GM19023 (cell line): Measurements from ENCODE around the gene GLDN.
"Not testable (repeated sequence)": the region's sequence is repeated elsewhere in the genome, so short reads cannot be mapped to it uniquely, and the experiment has no call there.

ENCODE experiments used
- ATAC-seq: cut with Tn5 transposase; IDR thresholded peaks from one replicate; pipeline ENCODE4 v1.9.1; 2021; ENCODE audit warnings: mild to moderate bottlenecking, moderate library complexity; ENCODE audit not compliant: unreplicated experiment

GLDN gene

DNA sequence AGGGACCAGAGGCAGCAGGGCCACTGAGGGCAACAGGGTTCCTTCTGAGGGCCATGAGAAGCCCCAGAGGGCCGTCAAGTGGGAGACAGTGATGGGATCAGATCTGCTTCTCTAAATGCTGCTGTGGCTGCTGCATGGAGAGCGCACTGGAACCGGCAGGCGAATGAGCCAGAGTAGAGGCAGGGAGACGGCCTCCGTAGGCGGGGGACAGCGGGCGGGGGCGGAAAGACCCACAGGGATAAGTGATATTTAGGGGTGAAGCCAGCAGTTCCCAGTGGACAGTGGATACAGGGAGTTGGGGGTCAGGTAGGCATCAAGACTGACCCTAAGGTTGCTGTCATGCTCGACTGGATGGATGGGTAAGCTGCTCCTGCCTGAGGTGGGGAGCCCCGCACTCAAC lies 45.0 kb downstream of the GLDN start:
- ATAC-seq: no peak

DNA sequence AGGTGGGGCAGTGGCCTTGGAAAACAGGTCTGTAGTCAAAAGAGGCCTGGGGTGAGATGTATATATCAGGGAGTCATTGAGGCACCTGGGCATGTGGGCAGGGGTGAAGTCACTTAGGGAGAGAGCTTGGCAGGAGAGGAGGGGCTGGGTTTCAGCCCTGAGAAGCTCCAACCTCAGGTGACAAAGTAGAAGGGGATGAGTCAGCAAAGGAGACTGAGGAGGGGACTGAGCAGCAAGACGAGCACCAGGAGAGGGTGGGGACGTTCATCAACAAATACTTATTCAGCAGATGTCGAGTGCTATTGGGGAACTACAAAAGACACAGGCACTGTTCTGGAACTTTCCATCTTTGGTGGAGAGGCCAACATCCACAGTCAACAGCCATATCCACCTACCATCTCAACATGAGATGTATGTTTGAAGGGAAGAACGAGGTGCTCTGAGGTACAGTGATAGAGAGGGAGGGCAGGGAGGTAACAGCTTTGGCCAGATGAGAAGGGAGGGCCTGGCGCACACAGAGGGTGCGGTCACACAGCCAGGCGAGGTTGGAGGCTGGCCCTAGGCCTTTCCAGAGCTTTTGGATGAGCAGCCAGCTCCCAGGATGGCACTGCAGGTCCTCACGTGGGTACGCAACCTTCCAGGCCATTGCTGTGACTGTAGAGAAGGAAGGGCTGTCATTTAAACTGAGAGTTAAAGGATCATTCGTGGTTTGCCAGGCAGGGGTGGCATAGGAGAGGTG lies 45.7 kb downstream of the GLDN start:
- no peak for ATAC-seq

DNA sequence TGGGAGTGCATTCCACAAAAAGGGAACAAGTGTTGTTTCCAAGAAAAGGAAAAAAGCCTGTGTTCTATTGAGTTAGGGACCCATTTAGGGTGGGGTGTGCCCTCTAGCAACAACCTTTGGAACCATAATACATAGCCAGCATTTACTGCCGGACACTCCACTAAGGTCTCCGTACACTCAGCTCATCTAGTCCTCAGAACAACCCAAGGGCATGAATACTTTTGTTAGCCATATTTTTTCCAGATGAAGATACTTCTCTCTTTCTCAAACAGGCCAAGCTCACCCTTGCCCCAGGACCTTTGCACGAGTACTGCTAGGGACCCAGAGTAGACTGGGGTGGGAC lies 46.2 kb downstream of the GLDN start:
- ATAC-seq: no peak

DNA sequence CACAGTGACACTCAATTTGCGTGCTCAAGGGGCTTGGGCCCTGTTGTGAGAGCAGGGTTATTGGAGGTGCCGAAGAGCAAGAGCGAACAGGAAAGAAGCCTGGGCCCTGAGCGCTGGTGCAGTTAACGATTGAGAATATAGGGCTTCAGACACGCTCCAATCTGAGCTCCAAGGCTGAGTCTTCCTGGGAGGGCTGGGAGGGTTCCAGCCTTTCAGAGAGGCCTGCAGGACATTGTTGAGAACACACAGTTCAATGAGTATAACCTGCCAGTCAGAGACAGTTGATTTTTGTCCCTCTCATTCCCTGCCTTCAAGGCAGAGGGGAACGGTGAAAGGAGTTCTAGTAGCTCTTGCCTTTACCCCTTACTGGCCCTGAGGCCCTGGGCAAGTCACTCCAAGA lies 47.3 kb downstream of the GLDN start:
- no peak for ATAC-seq

DNA sequence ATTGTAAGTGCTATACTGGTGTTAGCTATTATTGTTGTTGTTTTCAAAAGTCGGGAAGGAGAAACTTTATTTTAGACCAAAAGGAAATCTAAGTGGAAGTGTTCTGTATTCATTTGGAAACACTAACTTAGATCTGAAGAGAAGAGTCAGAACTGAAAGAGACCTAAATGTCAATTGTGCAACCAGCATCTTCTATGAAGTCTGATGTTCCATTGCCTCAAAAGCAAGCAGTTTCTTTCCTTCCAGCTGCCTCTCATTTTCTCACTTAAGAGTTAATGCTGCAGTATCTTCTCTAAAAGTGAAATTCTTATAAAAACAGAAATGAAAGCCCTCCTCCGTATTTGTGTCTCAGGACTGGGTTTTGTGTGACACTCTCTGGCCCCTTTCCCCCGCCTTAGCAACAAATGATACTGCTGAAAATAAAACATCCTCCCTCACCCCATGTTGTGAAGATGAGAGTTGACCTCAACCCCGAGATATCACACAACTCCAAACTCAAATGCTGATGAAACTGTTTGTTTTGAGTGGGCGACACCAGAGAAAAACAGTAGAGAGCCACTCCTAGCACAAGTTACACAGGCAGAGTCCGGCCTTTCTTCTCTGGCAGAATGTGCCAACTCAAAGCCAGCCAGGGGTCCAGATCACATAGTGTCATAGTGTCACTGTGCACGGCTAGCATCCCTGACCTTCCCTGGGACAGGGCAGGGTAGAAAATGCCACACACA lies 48.9 kb downstream of the GLDN start:
- ATAC-seq: no peak

DNA sequence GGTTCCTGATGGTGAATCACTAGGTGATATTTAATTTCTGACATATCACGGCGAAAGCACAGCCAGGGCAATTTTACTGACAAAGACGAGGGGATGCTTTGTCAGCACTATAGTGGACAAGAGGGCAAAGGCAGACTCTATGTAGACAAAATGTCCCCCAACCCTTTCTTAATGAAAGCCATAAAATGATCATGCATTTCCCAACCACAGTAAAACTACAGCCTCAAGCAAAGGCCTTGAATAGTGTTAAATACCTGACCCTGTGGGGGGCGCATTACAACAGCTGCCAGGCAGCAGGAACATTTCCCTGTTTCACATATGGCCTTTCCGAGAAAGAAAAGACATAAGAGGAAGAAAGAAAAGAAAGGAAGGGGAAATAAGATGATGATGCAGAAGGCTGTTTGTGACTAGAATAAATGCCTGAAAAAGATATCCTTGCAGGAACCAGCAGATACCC lies 49.5 kb downstream of the GLDN start:
- no peak for ATAC-seq

DNA sequence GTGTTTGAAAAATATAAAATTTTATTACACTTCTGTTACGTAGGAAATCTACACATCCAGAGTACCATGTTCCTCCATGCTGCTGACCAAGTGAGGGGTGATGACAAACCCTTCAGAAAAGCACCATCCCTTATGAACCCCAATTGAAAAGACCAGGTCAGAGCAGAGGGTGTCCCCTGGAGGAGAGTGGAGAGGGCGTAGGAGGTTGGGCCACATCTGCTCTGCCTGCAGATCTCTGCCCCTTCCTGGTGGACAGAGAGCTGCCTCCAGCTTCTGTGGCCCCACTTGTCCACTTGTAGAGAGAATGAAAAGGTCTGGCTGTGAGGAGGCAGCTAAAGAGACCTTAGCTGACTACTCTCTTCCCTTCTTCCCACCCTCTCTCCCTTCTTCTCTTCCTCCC lies 55.5 kb downstream of the GLDN start:
- ATAC-seq: no peak

DNA sequence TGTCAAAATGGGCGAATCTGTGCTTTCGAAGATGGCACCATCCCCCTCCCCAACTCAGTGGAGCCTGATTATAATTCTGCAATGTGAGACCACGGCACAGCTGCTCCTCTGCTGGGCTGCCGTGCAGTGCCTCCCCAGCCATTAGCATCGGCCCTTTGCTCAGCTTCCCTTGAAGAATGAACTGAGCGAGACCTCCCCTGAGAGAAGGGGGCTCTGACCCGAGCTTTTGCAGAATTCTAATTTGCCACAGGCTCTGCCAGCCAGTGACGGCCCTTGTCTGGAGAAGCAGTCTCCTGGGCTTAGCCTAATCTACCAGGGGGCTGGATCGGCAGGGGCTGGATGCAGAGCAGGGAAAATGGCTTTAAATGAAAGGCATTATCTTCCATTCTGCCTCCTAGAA lies 57.2 kb downstream of the GLDN start:
- ATAC-seq: no peak

DNA sequence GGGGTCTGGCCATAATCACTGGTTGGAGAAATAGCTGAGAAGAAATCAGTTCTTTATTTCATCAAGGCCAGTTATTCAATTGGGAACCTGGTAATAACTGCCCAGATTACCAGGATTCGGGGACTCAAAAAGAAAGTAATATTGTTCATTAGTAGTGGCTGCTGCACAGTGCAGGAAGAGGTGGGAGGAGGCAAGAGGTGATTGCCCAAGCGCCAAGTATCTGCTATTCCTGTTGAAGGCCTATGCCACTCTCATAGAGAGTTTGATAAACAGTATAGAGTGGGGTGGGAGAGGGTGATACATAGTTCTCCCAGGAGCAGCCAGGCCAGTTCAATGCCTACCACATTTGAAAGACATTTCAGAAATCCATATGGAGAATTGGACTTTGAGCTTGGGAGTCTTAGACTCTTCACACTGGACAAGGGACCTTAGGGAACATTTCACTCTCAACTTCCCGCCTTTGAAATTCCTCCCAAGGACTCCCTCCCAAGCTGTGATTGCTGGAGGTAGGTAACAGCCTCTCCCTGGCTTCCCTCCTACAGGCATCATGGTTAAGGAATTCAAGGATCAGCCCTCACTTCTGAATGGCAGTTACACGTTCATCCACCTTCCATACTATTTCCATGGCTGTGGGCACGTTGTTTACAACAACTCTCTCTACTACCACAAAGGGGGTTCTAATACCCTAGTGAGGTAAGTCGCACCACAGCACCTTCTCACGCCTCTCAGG lies 59.8 kb downstream of the GLDN start:
- no peak for ATAC-seq

DNA sequence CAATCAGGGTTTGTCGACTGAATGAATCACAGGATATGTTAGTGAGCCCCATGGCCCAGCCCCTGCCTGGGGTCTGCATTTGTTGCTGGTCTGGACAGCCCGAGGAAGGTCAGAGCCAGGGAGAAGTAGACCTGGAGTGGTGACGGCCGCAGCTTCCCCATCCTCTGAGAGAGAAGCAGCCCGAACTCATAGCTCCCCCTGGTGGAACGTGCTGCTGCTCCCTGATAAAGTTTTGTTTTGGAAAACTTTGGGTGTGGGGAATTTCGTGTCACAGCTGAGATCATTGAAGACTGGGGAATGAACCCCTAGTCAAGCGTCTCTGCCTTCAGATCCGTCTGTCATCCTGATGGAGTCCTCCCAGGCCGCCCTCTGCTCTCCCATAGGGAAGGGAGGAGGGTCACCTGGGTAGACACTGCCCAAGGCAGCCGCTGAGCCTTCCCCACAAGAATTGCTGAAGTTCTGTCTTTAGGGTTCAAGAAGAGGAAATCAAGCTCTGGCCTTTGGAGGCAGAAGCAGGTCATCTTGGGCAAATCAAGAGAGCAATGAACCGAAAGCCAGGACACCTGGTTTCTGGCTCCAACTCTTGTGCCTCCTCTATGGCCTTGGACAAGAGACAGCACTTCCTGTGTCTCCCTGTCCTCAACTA lies 60.5 kb downstream of the GLDN start:
- ATAC-seq: no peak

DNA sequence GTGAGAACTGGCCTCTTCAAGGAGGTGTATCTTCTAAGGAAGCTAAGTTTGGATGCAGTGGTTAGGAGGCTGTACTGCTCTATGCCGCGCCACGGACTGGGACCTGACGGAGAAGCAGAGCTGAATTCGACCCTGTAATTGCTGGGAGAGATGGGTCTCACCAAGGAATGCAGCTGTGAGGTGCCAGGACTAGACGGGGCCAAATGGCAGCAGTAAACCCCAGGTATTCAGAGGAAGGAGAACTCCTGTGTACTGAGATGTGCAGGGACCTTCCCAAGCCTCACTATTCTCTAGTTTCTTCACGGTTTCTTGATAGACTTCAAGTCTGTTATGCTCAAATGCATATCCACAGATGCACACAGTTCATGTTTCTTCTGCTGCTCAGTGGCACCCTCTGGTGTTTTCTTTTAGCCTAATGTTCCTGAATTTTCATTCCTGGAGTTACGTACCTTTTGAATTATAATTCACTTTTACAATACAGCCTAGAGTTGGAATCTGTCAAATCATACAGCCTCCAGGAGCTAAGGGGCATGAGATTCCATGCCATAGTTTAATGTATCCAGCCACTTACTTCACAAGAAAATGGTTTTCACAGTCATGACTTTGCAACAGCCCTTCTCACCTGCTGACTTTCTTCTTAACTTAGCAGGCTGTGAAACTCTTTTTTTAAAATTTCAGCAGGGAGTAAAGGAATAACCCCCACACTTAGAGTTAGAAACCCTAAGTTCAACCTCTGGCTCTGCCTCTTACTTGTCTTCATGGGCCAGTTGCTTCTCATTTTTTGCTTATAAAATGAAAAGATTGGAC lies 61.8 kb downstream of the GLDN start:
- ATAC-seq: no peak

DNA sequence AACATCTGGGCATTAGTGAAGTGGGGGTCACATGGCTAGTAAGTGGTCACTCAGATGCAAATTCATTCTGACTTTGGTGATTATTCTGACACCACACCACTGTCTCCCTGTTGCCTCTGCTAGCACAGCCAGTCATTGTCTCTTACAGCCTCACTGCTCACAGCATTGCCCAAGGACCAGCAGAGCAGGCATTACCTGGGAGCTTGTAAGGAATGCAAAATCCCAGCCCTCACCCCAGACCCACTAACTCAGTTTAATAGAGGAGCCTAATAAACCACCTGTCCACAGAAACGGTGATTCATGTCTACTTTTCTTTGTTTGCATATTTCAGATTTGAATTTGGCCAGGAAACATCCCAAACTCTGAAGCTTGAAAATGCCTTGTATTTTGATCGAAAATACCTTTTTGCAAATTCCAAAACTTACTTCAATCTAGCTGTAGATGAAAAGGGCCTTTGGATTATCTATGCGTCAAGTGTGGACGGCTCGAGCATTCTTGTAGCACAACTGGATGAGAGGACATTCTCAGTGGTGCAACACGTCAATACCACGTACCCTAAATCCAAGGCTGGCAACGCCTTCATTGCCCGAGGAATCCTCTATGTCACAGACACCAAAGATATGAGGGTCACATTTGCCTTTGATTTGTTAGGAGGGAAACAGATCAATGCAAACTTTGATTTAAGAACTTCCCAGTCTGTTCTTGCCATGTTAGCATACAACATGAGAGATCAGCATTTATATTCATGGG lies 62.7 kb downstream of the GLDN start:
- no peak for ATAC-seq

DNA sequence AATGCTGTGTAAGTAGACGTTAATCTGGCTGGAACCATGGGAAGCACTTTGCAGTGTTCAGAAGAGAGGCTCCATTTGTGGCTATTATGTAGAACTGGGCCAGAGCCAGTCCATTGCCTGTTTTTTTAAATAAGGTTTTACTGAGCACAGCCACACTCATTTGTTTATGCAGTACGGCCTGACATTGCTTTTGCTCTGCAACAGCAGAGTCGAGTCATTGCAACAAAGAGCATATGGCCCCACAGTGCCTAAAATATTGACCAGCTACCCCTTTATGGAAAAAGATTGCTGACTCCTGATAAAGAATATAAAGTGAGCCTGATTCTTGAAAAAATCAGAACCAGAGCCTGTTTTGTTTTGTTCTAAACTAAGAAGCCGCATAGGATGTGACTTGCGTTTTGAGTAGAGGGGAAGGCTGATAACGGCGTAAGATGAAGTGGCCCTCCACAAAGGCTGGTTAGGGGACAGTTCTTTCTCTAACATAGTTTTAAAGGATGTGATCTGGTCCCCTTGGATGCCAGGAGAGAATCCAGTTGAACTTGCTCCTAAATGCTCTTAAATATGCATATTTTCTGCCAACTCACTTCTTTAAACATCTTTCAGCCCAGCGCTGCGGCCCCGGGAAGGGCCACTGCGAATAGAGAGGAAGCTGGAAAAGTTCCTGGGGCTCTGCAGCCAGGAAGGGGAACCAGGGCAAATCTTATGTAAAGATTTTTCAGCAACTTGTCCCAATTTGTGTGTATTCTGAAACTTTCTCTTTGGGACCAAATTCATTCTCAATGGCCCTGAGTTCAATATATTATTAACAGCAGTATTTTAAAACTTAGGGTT lies 64.5 kb downstream of the GLDN start:
- no peak for ATAC-seq

DNA sequence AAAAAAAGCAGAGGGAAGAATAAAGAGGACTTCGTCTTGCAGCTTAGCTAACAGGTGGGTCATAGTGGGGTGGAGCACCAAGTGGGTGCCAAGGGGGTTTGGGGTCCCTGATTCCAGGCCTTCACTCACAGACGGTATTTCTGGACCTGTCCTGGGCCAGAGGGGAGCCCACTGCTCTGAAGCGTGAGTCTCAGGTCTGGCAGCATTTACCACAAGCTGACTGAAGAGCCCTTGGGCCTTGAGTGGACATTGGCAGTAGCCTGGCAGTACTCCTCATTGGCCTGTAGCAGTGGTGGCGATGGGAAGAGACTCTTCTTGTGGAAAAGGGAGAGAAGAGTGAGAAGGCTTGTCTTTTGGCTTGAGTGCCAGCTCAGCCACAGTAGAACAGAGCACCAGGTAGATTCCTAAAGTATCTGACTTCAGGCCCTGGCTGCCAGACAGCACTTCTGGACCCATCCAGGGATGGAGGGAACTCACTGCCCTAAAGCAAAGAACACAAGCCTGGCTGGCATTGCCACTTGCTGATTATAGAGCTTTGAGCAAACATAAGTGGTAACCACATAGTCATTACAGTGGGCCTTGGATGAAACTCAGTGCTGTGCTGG lies 72.9 kb downstream of the GLDN start:
- ATAC-seq: no peak

DNA sequence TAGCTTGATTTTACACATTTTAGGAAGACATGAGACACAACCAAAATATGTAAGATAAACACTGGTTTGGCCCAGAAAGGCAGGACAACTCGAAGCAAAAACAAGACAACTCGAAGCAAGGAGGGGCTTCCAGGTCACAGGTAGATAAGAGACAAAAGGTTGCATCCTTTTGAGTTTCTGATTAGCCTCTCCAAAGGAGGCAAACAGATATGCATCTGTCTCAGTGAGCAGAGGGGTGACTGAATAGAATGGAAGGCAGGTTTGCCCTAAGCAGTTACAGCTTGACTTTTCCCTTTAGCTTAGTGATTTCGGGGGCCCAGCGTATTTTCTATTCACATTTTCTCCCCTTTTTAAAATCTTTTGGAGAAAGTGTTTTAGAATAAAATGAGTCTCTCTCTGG lies 74.7 kb downstream of the GLDN start:
- ATAC-seq: no peak

DNA sequence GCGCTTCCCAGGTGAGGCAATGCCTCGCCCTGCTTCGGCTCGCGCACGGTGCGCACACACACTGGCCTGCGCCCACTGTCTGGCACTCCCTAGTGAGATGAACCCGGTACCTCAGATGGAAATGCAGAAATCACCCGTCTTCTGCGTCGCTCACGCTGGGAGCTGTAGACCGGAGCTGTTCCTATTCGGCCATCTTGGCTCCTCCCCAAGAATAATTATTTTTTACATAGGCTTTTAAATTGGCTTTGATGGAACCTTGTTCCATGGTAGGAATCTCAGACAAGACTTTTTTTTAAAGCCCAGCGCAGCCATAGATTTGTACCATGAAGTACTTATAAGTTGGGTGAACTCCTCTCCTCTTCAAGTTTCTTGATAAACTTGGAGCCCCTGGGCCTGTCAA lies 81.6 kb downstream of the GLDN start:
- ATAC-seq: not testable (repeated sequence)

DNA sequence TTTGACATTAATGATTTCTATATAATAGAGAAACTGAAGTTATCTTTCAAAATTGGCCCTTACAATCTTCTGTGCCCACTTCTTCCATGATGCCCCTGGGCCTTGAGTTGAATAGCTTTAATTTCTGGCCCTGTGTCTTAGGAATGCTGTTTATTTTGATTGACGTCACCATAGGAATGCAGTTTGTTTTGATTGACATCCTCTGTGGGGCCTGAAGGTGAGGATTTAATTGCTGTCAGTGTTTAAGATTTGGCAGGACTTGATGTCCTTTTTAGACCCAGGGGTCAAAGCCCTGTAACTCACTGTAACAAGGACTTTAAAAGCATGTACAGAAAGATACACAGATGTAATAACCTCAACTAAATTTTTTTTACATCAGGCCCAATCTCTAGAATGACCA lies 83.3 kb downstream of the GLDN start:
- ATAC-seq: no peak

DNA sequence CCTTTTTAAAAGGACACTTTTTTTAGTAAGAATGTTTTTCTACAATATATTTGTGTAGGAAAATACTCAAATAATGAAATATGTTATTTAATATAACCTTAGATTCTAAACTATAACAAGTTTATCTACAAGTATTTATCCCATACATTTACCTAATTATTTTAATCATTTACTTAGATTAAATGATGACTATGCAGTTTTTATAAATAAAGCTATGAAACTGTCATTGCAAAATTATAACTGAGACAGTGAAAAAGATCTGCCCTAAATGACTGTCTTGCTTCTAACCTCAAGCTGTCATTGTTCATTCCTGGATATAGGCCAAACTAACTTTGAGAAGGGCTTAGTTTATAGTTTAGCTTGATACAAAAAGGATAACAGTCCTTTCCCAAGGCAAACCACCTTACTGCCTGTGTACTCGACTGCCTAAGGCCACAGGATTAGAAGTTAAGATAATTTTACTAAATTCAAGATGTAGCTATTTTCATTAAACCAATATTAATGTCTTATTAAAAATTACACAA lies 84.1 kb downstream of the GLDN start:
- ATAC-seq: no peak
